IPS DF 4.7 (cell line): ENCODE data around the gene TMEM132C.

Source experiments
- DNase-seq: peaks from one replicate; pipeline ENCODE4 v3.0.0-alpha.2; 2013; ENCODE audit warnings: low spot score; ENCODE audit errors: extremely low read depth

The TMEM132C gene

GRCh38 chr12:128660532-128661225 lies 393.7 kb downstream of the TMEM132C start:
- DNase-seq: no peak

GRCh38 chr12:128661226-128661569 lies 394.2 kb downstream of the TMEM132C start:
- DNase-seq: no peak

- DNase-seq: no peak
These were observed 395.1 kb downstream of the TMEM132C start for GRCh38 chr12:128662101-128662500.

GRCh38 chr12:128664501-128664900 lies 397.5 kb downstream of the TMEM132C start:
- no peak for DNase-seq

- no peak for DNase-seq
These were observed 400.2 kb downstream of the TMEM132C start for GRCh38 chr12:128667193-128667592.

- peak; percentile 25 for DNase-seq
These were observed 404.6 kb downstream of the TMEM132C start for GRCh38 chr12:128671528-128672042.

GRCh38 chr12:128672428-128672827 lies 405.5 kb downstream of the TMEM132C start:
- DNase-seq: no peak

GRCh38 chr12:128672893-128673292 lies 405.9 kb downstream of the TMEM132C start:
- DNase-seq: no peak

- DNase-seq: no peak
These were observed 408.6 kb downstream of the TMEM132C start for GRCh38 chr12:128675576-128675975.

- no peak for DNase-seq
These were observed 413.6 kb downstream of the TMEM132C start for GRCh38 chr12:128680555-128680954.

- no peak for DNase-seq
These were observed 415.7 kb downstream of the TMEM132C start for GRCh38 chr12:128682548-128683275.

GRCh38 chr12:128684352-128684751 lies 417.4 kb downstream of the TMEM132C start:
- DNase-seq: no peak

GRCh38 chr12:128685903-128686475 lies 419.0 kb downstream of the TMEM132C start:
- no peak for DNase-seq

GRCh38 chr12:128687851-128688250 lies 420.9 kb downstream of the TMEM132C start:
- no peak for DNase-seq

GRCh38 chr12:128690641-128691040 lies 423.7 kb downstream of the TMEM132C start:
- no peak for DNase-seq

- DNase-seq: no peak
These were observed 426.1 kb downstream of the TMEM132C start for GRCh38 chr12:128693115-128693514.

- no peak for DNase-seq
These were observed 426.8 kb downstream of the TMEM132C start for GRCh38 chr12:128693771-128694170.

GRCh38 chr12:128694445-128694844 lies 427.5 kb downstream of the TMEM132C start:
- no peak for DNase-seq

GRCh38 chr12:128695697-128696096 lies 428.7 kb downstream of the TMEM132C start:
- DNase-seq: no peak

- DNase-seq: no peak
These were observed 431.5 kb downstream of the TMEM132C start for GRCh38 chr12:128698301-128698972.

- no peak for DNase-seq
These were observed 432.1 kb downstream of the TMEM132C start for GRCh38 chr12:128699106-128699505.

GRCh38 chr12:128702371-128702770 lies 435.4 kb downstream of the TMEM132C start:
- no peak for DNase-seq
